Liver (tissue), 9 donors: ENCODE measurements around the gene FLT1. TPM values are rescaled to one million over a fixed set of nuclear protein-coding genes. Genes with fewer than 3 reads are reported as not detected.

Experiments
- DNase-seq: peaks from one replicate; pipeline ENCODE4 v3.0.0-alpha.2; 2017; ENCODE audit warnings: low spot score
- H3K27ac ChIP-seq, 2 donors: one replicate each; pipeline ENCODE4 v1.7.0; 2013; ENCODE audit warnings: inconsistent platforms in 2 of 2, low read length in 2 of 2, control low read depth in 1 of 2, low read depth in 1 of 2, mild to moderate bottlenecking in 1 of 2
- H3K27me3 ChIP-seq, 4 donors: one replicate each; pipeline versions ENCODE4 v1.6.1 to v1.7.0; 2013; ENCODE audit warnings: low read length in 3 of 4, inconsistent platforms in 1 of 4, mild to moderate bottlenecking in 1 of 4, moderate library complexity in 1 of 4; ENCODE audit not compliant: control insufficient read depth in 4 of 4, insufficient read depth in 4 of 4
- H3K36me3 ChIP-seq, 4 donors: one replicate each; pipeline versions ENCODE4 v1.6.1 to v1.7.0; 2013; ENCODE audit warnings: low read length in 3 of 4, mild to moderate bottlenecking in 3 of 4, low read depth in 1 of 4, moderate library complexity in 1 of 4; ENCODE audit not compliant: control insufficient read depth in 4 of 4, insufficient read depth in 3 of 4
- H3K4me1 ChIP-seq, 4 donors: one replicate each; pipeline versions ENCODE4 v1.6.1 to v1.7.0; 2013; ENCODE audit warnings: low read length in 3 of 4, mild to moderate bottlenecking in 3 of 4, moderate library complexity in 1 of 4; ENCODE audit not compliant: control insufficient read depth in 4 of 4, insufficient read depth in 4 of 4
- H3K4me3 ChIP-seq, 3 donors: one replicate each; pipeline versions ENCODE4 v1.6.1 to v1.7.0; 2013; ENCODE audit warnings: low read length in 3 of 3, control low read depth in 1 of 3, low read depth in 1 of 3, mild to moderate bottlenecking in 1 of 3
- H3K9ac ChIP-seq, 2 donors: one replicate each; pipeline ENCODE4 v1.7.0; 2013; ENCODE audit warnings: low read length in 2 of 2, mild to moderate bottlenecking in 2 of 2, moderate library complexity in 2 of 2, control low read depth in 1 of 2, low read depth in 1 of 2
- H3K9me3 ChIP-seq, 4 donors: one replicate each; pipeline versions ENCODE4 v1.6.1 to v1.7.0; 2013; ENCODE audit warnings: low read length in 3 of 4; ENCODE audit not compliant: control insufficient read depth in 4 of 4
- ATF3 ChIP-seq: IDR thresholded peaks from 2 replicates; pipeline ENCODE4 v1.6.1; 2016; ENCODE audit warnings: antibody characterized with exemption
- EGR1 ChIP-seq, 2 donors: IDR thresholded peaks; 2 replicates each; pipeline ENCODE4 v1.6.1; 2016 to 2018; ENCODE audit warnings: antibody characterized with exemption in 2 of 2, low read depth in 2 of 2
- FOXA1 ChIP-seq: IDR thresholded peaks from 2 replicates; pipeline ENCODE4 v1.6.1; 2016; ENCODE audit warnings: antibody characterized with exemption
- FOXA2 ChIP-seq: IDR thresholded peaks from 2 replicates; pipeline ENCODE4 v1.6.1; 2016; ENCODE audit warnings: antibody characterized with exemption
- GABPA ChIP-seq, 2 donors: IDR thresholded peaks in 1 of 2; conservative IDR thresholded peaks in 1 of 2; 2 replicates each; pipeline ENCODE4 v1.6.1; 2016; ENCODE audit warnings: antibody characterized with exemption in 2 of 2, mild to moderate bottlenecking in 1 of 2, moderate library complexity in 1 of 2
- HNF4A ChIP-seq, 2 donors: conservative IDR thresholded peaks; 2 replicates each; pipeline ENCODE4 v1.6.1; 2016; ENCODE audit warnings: antibody characterized with exemption in 2 of 2, mild to moderate bottlenecking in 2 of 2
- HNF4G ChIP-seq: IDR thresholded peaks from 2 replicates; pipeline ENCODE4 v1.6.1; 2016; ENCODE audit warnings: antibody characterized with exemption
- JUND ChIP-seq, 2 donors: IDR thresholded peaks; 2 replicates each; pipeline ENCODE4 v1.6.1; 2016; ENCODE audit warnings: antibody characterized with exemption in 2 of 2
- NR2F2 ChIP-seq: IDR thresholded peaks from 2 replicates; pipeline ENCODE4 v1.6.1; 2016; ENCODE audit warnings: antibody characterized with exemption
- RAD21 ChIP-seq, 2 donors: IDR thresholded peaks; 2 replicates each; pipeline ENCODE4 v1.6.1; 2016; ENCODE audit warnings: antibody characterized with exemption in 2 of 2, mild to moderate bottlenecking in 2 of 2
- RXRA ChIP-seq, 2 donors: IDR thresholded peaks; 2 replicates each; pipeline ENCODE4 v1.6.1; 2017 to 2018; ENCODE audit warnings: antibody characterized with exemption in 2 of 2, mild to moderate bottlenecking in 1 of 2
- SP1 ChIP-seq: IDR thresholded peaks from 2 replicates; pipeline ENCODE4 v1.6.1; 2018; ENCODE audit warnings: antibody characterized with exemption, mild to moderate bottlenecking
- TAF1 ChIP-seq: conservative IDR thresholded peaks from 2 replicates; pipeline ENCODE4 v1.6.1; 2016; ENCODE audit warnings: antibody characterized with exemption, mild to moderate bottlenecking
- YY1 ChIP-seq: IDR thresholded peaks from 2 replicates; pipeline ENCODE4 v1.6.1; 2016; ENCODE audit warnings: antibody characterized with exemption, mild to moderate bottlenecking
- WGBS: extraction: QIAGEN DNeasy Blood & Tissue Kit; methylation state at CpG from one replicate; pipeline ENCODE4 v1.1.7; 2013; 5-methylcytosine and 5-hydroxymethylcytosine counted together
- polyA plus RNA-seq, 2 donors: library from polyadenylated mRNA; stranded (reverse) in 1 of 2; unstranded in 1 of 2; fragments of 200-250 nt in 1 of 2; fragments of >200 nt in 1 of 2; fragmentation: Nextera tagmentation in 1 of 2; extraction: Ambion mirVana in 1 of 2; gene quantifications; one replicate each; pipeline versions ENCODE4 v1.2.1 to v1.2.3, GENCODE V29; 2013 to 2015
- total RNA-seq, 2 donors: library from RNA; depleted of rRNA; stranded (reverse); fragments of >200 nt; gene quantifications; one replicate each; pipeline ENCODE4 v1.2.3, GENCODE V29; 2014
- TF ChIP-seq, protein P1 (sequence below): IDR thresholded peaks from 2 replicates; pipeline ENCODE4 v1.6.1; 2016; ENCODE audit warnings: antibody characterized with exemption, mild to moderate bottlenecking
- TF ChIP-seq, protein P2 (sequence below): IDR thresholded peaks from 2 replicates; pipeline ENCODE4 v1.6.1; 2016; ENCODE audit warnings: antibody characterized with exemption
- TF ChIP-seq, protein P3 (sequence below): IDR thresholded peaks from 2 replicates; pipeline ENCODE4 v1.6.1; 2016; ENCODE audit warnings: antibody characterized with exemption
- TF ChIP-seq, protein P4 (sequence below): fragments of 150-350 bp; IDR thresholded peaks from 2 replicates; pipeline ENCODE4 v1.5.1; 2017; ENCODE audit warnings: improper control_type of control experiment, low read depth, low read length; ENCODE audit not compliant: missing input control
- donor health status: healthy.
- donor health status: healthy.
- donor health status: healthy.
- donor health status: healthy.
- donor health status: healthy.

FLT1 gene
- total and polyA plus RNA-seq, 4 donors: 4.1 to 19.7 (median 9.3) TPM

GRCh38 chr13:28267497-28267896, 227.4 kb downstream of the FLT1 start:
- WGBS: 98% methylated on average over 4 of the region's 4 CpGs
- H3K9me3 ChIP-seq: no peaks in the 10 kb centered on the region
- no peak overlapping the region for H3K27ac ChIP-seq
- no peak for DNase-seq
- TF ChIP-seq HNF4G (no peak), GABPA (IDR thresholded peaks at IDR 0.05 in 1 of 2, conservative IDR thresholded peaks at IDR 0.05 in 1 of 2) (no peak), RXRA (IDR thresholded peaks at IDR 0.05) (no peak), ATF3 (no peak), YY1 (no peak), EGR1 (IDR thresholded peaks at IDR 0.05; ENCODE audit: low read depth in 2 of 2) (no peak), SP1 (no peak), HNF4A (conservative IDR thresholded peaks at IDR 0.05) (no peak), FOXA2 (no peak), RAD21 (IDR thresholded peaks at IDR 0.05) (no peak), FOXA1 (no peak)
- TF ChIP-seq, protein P1, sequence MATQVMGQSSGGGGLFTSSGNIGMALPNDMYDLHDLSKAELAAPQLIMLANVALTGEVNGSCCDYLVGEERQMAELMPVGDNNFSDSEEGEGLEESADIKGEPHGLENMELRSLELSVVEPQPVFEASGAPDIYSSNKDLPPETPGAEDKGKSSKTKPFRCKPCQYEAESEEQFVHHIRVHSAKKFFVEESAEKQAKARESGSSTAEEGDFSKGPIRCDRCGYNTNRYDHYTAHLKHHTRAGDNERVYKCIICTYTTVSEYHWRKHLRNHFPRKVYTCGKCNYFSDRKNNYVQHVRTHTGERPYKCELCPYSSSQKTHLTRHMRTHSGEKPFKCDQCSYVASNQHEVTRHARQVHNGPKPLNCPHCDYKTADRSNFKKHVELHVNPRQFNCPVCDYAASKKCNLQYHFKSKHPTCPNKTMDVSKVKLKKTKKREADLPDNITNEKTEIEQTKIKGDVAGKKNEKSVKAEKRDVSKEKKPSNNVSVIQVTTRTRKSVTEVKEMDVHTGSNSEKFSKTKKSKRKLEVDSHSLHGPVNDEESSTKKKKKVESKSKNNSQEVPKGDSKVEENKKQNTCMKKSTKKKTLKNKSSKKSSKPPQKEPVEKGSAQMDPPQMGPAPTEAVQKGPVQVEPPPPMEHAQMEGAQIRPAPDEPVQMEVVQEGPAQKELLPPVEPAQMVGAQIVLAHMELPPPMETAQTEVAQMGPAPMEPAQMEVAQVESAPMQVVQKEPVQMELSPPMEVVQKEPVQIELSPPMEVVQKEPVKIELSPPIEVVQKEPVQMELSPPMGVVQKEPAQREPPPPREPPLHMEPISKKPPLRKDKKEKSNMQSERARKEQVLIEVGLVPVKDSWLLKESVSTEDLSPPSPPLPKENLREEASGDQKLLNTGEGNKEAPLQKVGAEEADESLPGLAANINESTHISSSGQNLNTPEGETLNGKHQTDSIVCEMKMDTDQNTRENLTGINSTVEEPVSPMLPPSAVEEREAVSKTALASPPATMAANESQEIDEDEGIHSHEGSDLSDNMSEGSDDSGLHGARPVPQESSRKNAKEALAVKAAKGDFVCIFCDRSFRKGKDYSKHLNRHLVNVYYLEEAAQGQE: no peak
- TF ChIP-seq, protein P2, sequence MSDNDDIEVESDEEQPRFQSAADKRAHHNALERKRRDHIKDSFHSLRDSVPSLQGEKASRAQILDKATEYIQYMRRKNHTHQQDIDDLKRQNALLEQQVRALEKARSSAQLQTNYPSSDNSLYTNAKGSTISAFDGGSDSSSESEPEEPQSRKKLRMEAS: no peak
- no peaks in the 10 kb centered on the region for H3K4me1 ChIP-seq
- H3K9ac ChIP-seq: no peak overlapping the region
- no peak overlapping the region for H3K4me3 ChIP-seq
- no peaks in the 10 kb centered on the region for H3K27me3 ChIP-seq
- H3K36me3 ChIP-seq: peaks cover 1 to 30% (median 19%) of the 10 kb centered on the region in 4 donors

DNA sequence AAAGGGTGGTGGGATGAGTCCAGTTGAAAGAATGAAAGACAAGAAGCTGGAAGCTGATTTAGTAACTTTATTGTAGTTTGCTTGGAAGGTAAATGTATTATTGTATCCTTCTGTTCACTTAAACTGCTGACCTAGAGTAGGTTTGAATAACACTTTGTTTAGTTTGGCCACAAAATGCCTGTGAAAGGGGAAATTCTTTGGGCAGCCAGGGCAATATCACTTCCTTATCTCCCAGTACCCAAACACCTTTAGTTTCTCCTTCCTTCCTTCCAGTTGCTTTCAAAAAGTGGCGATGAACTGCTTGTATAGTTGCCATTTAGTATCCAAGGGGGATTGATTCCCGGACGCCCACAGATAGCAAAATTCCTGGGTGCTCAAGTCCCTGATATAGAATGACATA, 236.5 kb downstream of the FLT1 start:
- Histone ChIP-seq H3K36me3 (peaks cover 8 to 32% (median 19%) of the 10 kb centered on the region in 4 donors), H3K9ac (no peak overlapping the region), H3K4me3 (no peak overlapping the region), H3K4me1 (peaks cover 0 to 7% (median 0%) of the 10 kb centered on the region in 4 donors), H3K27ac (no peak overlapping the region), H3K27me3 (no peaks in the 10 kb centered on the region), H3K9me3 (no peaks in the 10 kb centered on the region)
- 87% methylated on average over 3 of the region's 3 CpGs for WGBS
- DNase-seq: no peak
- TF ChIP-seq RAD21 (IDR thresholded peaks at IDR 0.05) (no peak), ATF3 (no peak), HNF4G (no peak), RXRA (IDR thresholded peaks at IDR 0.05) (no peak), NR2F2 (no peak), YY1 (no peak), TAF1 (no peak), SP1 (no peak), EGR1 (IDR thresholded peaks at IDR 0.05; ENCODE audit: low read depth in 2 of 2) (no peak), JUND (IDR thresholded peaks at IDR 0.05) (no peak), GABPA (IDR thresholded peaks at IDR 0.05 in 1 of 2, conservative IDR thresholded peaks at IDR 0.05 in 1 of 2) (no peak), HNF4A (conservative IDR thresholded peaks at IDR 0.05) (no peak), FOXA2 (no peak)
- TF ChIP-seq, protein P2: no peak
- TF ChIP-seq, protein P3, sequence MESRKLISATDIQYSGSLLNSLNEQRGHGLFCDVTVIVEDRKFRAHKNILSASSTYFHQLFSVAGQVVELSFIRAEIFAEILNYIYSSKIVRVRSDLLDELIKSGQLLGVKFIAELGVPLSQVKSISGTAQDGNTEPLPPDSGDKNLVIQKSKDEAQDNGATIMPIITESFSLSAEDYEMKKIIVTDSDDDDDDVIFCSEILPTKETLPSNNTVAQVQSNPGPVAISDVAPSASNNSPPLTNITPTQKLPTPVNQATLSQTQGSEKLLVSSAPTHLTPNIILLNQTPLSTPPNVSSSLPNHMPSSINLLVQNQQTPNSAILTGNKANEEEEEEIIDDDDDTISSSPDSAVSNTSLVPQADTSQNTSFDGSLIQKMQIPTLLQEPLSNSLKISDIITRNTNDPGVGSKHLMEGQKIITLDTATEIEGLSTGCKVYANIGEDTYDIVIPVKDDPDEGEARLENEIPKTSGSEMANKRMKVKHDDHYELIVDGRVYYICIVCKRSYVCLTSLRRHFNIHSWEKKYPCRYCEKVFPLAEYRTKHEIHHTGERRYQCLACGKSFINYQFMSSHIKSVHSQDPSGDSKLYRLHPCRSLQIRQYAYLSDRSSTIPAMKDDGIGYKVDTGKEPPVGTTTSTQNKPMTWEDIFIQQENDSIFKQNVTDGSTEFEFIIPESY: no peak
- TF ChIP-seq, protein P4, sequence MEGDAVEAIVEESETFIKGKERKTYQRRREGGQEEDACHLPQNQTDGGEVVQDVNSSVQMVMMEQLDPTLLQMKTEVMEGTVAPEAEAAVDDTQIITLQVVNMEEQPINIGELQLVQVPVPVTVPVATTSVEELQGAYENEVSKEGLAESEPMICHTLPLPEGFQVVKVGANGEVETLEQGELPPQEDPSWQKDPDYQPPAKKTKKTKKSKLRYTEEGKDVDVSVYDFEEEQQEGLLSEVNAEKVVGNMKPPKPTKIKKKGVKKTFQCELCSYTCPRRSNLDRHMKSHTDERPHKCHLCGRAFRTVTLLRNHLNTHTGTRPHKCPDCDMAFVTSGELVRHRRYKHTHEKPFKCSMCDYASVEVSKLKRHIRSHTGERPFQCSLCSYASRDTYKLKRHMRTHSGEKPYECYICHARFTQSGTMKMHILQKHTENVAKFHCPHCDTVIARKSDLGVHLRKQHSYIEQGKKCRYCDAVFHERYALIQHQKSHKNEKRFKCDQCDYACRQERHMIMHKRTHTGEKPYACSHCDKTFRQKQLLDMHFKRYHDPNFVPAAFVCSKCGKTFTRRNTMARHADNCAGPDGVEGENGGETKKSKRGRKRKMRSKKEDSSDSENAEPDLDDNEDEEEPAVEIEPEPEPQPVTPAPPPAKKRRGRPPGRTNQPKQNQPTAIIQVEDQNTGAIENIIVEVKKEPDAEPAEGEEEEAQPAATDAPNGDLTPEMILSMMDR: no peak
